Tibial artery (tissue), 4 donors: ENCODE data around the gene DGKB.

Source experiments
- DNase-seq, 2 donors: peaks; one replicate each; pipeline ENCODE4 v3.0.0-alpha.2; 2019
- H3K27ac ChIP-seq, 2 donors: fragments of 200-600 bp; sonication (generic) in 1 of 2; 1 replicate in 1 of 2; 2 replicates in 1 of 2; pipeline ENCODE4 v1.5.1; 2018 to 2019; ENCODE audit warnings: mild to moderate bottlenecking in 1 of 2
- H3K27me3 ChIP-seq, 2 donors: fragments of 200-600 bp; sonication (generic) in 1 of 2; one replicate each; pipeline versions ENCODE4 v1.5.1 to v1.6.0; 2016 to 2019
- H3K36me3 ChIP-seq, 3 donors: fragments of 200-600 bp; sonication (generic) in 2 of 3; one replicate each; pipeline ENCODE4 v1.5.1; 2016 to 2019; ENCODE audit warnings: mild to moderate bottlenecking in 2 of 3
- H3K4me1 ChIP-seq, 4 donors: fragments of 200-600 bp; sonication (generic) in 2 of 4; 1 replicate in 3 of 4; 2 replicates in 1 of 4; pipeline ENCODE4 v1.5.1; 2016 to 2019
- H3K4me3 ChIP-seq, 2 donors: fragments of 200-600 bp; sonication (generic) in 1 of 2; 1 replicate in 1 of 2; 2 replicates in 1 of 2; pipeline ENCODE4 v1.5.1; 2018 to 2019; ENCODE audit warnings: mild to moderate bottlenecking in 2 of 2
- H3K9me3 ChIP-seq, 3 donors: fragments of 200-600 bp; sonication (generic) in 1 of 3; one replicate each; pipeline ENCODE4 v1.5.1; 2016 to 2019
- intact Hi-C: fragments of 100-400 bp; cut with DNase I; formaldehyde crosslinking; loops from one replicate; pipeline ENCODE4 v1.15.0; 2023; ENCODE audit warnings: low total_unique reads
- TF ChIP-seq, protein P1 (sequence below), 2 experiments: fragments of 200-600 bp in 1 of 2; fragments of 450-650 bp in 1 of 2; IDR thresholded peaks; one replicate each; pipeline ENCODE4 v1.5.1; 2017 to 2019; ENCODE audit warnings: antibody characterized with exemption in 2 of 2, mild to moderate bottlenecking in 1 of 2, moderate library complexity in 1 of 2

Gene DGKB

DNA sequence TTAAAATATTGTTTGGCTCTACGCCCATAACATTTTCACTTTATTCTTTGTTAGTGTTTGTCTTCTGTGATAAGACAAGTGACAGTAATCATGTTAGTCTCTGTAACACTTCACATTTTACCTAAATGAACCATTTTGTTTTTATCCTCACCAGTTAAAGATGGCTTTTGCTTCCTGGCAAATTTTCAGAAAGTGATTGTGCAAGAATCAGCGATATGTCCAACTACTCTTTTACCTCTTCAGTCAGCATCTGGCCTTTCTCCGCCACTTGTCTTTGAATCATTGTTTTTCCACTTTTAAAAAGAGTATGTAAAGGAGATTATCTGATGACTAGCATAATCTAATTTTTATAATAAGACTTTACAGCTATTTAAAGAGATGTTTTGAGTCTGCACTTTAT lies 3.5 kb downstream of the DGKB start:
- no peak for DNase-seq
- Histone ChIP-seq H3K27me3 (no peaks in the 10 kb centered on the region), H3K27ac (no peak overlapping the region), H3K4me3 (no peak overlapping the region), H3K9me3 (no peaks in the 10 kb centered on the region), H3K36me3 (no peaks in the 10 kb centered on the region), H3K4me1 (peaks cover 0 to 11% (median 5%) of the 10 kb centered on the region in 4 donors)
- intact Hi-C loops, result no loop called here
- TF ChIP-seq, protein P1, sequence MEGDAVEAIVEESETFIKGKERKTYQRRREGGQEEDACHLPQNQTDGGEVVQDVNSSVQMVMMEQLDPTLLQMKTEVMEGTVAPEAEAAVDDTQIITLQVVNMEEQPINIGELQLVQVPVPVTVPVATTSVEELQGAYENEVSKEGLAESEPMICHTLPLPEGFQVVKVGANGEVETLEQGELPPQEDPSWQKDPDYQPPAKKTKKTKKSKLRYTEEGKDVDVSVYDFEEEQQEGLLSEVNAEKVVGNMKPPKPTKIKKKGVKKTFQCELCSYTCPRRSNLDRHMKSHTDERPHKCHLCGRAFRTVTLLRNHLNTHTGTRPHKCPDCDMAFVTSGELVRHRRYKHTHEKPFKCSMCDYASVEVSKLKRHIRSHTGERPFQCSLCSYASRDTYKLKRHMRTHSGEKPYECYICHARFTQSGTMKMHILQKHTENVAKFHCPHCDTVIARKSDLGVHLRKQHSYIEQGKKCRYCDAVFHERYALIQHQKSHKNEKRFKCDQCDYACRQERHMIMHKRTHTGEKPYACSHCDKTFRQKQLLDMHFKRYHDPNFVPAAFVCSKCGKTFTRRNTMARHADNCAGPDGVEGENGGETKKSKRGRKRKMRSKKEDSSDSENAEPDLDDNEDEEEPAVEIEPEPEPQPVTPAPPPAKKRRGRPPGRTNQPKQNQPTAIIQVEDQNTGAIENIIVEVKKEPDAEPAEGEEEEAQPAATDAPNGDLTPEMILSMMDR (IDR thresholded peaks at IDR 0.05), result no peak

DNA sequence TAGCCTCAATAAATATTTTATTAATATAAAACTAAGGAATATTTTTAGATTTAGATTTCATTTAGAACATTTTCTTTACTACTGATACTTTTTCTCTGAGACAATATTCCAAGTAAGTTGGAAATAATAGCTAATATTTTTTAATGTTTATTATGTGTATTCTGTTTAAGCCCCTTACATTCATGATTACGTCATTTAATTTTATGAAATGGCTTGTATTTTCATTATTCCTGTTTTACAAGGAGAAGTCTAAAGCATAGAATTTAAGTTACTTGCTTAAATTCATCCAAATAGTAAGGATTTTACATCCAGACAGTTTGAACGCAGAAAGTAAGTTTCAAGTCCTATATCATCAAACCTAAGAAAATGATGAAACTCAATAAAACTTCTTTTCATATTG lies 6.1 kb downstream of the DGKB start:
- no peaks in the 10 kb centered on the region for H3K27me3 ChIP-seq
- no peaks in the 10 kb centered on the region for H3K9me3 ChIP-seq
- no peaks in the 10 kb centered on the region for H3K36me3 ChIP-seq
- no peak overlapping the region for H3K27ac ChIP-seq
- TF ChIP-seq, protein P1 (IDR thresholded peaks at IDR 0.05), result no peak
- H3K4me3 ChIP-seq, result no peak overlapping the region
- intact Hi-C loops, result no loop called here
- H3K4me1 ChIP-seq, result peaks cover 0 to 4% (median 1%) of the 10 kb centered on the region in 4 donors
- DNase-seq, result no peak

GRCh38 chr7:14894826-14895225 lies 7.7 kb downstream of the DGKB start:
- intact Hi-C loops, result no loop called here
- Histone ChIP-seq H3K27ac (no peak overlapping the region), H3K27me3 (no peaks in the 10 kb centered on the region), H3K4me1 (peaks cover 0 to 4% (median 1%) of the 10 kb centered on the region in 4 donors), H3K9me3 (no peaks in the 10 kb centered on the region), H3K4me3 (no peak overlapping the region), H3K36me3 (no peaks in the 10 kb centered on the region)
- TF ChIP-seq, protein P1 (IDR thresholded peaks at IDR 0.05), result no peak
- no peak for DNase-seq

DNA sequence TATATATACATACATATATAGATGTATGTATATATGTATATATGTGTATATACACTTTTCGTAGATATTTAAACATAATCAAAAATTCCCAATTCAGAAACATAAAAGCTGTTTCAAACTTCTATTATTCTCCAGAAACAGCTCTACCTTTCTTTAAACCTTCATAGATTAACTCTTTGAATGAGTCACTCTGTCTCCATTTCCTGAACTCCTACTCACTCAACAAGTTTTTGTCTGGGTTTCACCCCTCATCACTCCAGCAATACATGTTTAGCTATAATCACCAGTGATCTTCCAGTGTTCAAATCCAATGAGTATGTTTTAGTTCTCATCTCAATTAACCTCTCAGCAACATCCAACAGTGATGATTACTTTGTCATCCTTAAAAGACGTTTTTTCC lies 9.6 kb downstream of the DGKB start:
- TF ChIP-seq, protein P1 (IDR thresholded peaks at IDR 0.05), result no peak
- Histone ChIP-seq H3K4me3 (no peak overlapping the region), H3K36me3 (no peaks in the 10 kb centered on the region), H3K27me3 (no peaks in the 10 kb centered on the region), H3K27ac (no peak overlapping the region), H3K9me3 (no peaks in the 10 kb centered on the region), H3K4me1 (no peaks in the 10 kb centered on the region)
- no peak for DNase-seq
- intact Hi-C loops, result no loop called here

- intact Hi-C loops, result no loop called here
- no peak overlapping the region for H3K27ac ChIP-seq
- TF ChIP-seq, protein P1 (IDR thresholded peaks at IDR 0.05), result no peak
These were observed 11.3 kb downstream of the DGKB start for GRCh38 chr7:14891289-14891688.

DNA sequence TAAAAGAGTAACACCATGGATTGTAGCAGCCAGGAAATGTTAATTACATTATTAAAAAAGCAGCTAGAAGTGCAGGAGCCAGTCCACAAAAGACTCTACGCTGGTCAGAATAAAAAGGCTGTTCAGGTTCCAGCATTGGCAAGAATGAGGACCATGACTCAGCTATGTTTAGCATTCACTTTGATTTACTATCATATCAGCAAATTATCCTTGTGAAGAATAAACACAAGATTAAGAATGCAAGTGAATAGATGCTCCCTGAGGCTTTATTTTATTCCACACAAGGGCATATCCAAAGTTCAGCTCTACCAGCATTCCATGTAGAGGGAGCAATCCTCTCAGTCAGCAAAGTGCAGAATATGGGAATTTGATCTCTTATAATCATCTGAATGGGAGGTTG lies 13.6 kb downstream of the DGKB start:
- DNase-seq, result no peak
- Histone ChIP-seq H3K9me3 (no peaks in the 10 kb centered on the region), H3K36me3 (no peaks in the 10 kb centered on the region), H3K27ac (no peak overlapping the region), H3K4me3 (no peak overlapping the region), H3K27me3 (no peaks in the 10 kb centered on the region), H3K4me1 (no peaks in the 10 kb centered on the region)
- TF ChIP-seq, protein P1 (IDR thresholded peaks at IDR 0.05), result no peak
- intact Hi-C loops, result no loop called here

More at GRCh38 chr7:14891289-14891688, 11.3 kb downstream of the DGKB start:
- no peak overlapping the region for H3K4me3 ChIP-seq
- H3K27me3 ChIP-seq, result no peaks in the 10 kb centered on the region
- no peaks in the 10 kb centered on the region for H3K9me3 ChIP-seq
- no peak for DNase-seq
- no peaks in the 10 kb centered on the region for H3K36me3 ChIP-seq
- H3K4me1 ChIP-seq, result no peaks in the 10 kb centered on the region
